Effector CD8-positive, alpha-beta T cell (primary cell): Measurements from ENCODE around the gene SLC35F3.
A peak's percentile ranks its signal among the peaks of the same experiment; 100 is the strongest.
"Not testable (repeated sequence)": the region's sequence is repeated elsewhere in the genome, so short reads cannot be mapped to it uniquely, and the experiment has no call there.

Experiments
- DNase-seq: peaks from one replicate; lab custom pipeline; 2025; lab: John Stamatoyannopoulos, UW

SLC35F3 gene

GRCh38 chr1:234292011-234292410 is 387.5 kb downstream of the SLC35F3 start:
- DNase-seq: no peak

- DNase-seq: no peak
Measured at GRCh38 chr1:234292548-234292947, 388.1 kb downstream of the SLC35F3 start.

GRCh38 chr1:234294109-234294817 is 389.8 kb downstream of the SLC35F3 start:
- no peak for DNase-seq

GRCh38 chr1:234295068-234295467 is 390.6 kb downstream of the SLC35F3 start:
- no peak for DNase-seq

- no peak for DNase-seq
Measured at GRCh38 chr1:234295626-234296025, 391.1 kb downstream of the SLC35F3 start.

GRCh38 chr1:234296496-234296895 is 392.0 kb downstream of the SLC35F3 start:
- DNase-seq: no peak

- DNase-seq: no peak
Measured at GRCh38 chr1:234297668-234298067, 393.2 kb downstream of the SLC35F3 start.

- DNase-seq: no peak
Measured at GRCh38 chr1:234300096-234300495, 395.6 kb downstream of the SLC35F3 start.

- DNase-seq: not testable (repeated sequence)
Measured at GRCh38 chr1:234301663-234302062, 397.2 kb downstream of the SLC35F3 start.

- DNase-seq: no peak
Measured at GRCh38 chr1:234302354-234302962, 398.0 kb downstream of the SLC35F3 start.

- no peak for DNase-seq
Measured at GRCh38 chr1:234303231-234303630, 398.8 kb downstream of the SLC35F3 start.

- no peak for DNase-seq
Measured at GRCh38 chr1:234307726-234308125, 403.2 kb downstream of the SLC35F3 start.

GRCh38 chr1:234309243-234309597 is 404.7 kb downstream of the SLC35F3 start:
- DNase-seq: no peak

GRCh38 chr1:234309598-234310459 is 405.4 kb downstream of the SLC35F3 start:
- peak; percentile 51 for DNase-seq

- no peak for DNase-seq
Measured at GRCh38 chr1:234310460-234310817, 406.0 kb downstream of the SLC35F3 start.

GRCh38 chr1:234311414-234311813 is 406.9 kb downstream of the SLC35F3 start:
- DNase-seq: no peak

GRCh38 chr1:234313171-234313570 is 408.7 kb downstream of the SLC35F3 start:
- no peak for DNase-seq

- DNase-seq: no peak
Measured at GRCh38 chr1:234315091-234315541, 410.6 kb downstream of the SLC35F3 start.

GRCh38 chr1:234315588-234315987 is 411.1 kb downstream of the SLC35F3 start:
- no peak for DNase-seq

- DNase-seq: no peak
Measured at GRCh38 chr1:234316486-234316885, 412.0 kb downstream of the SLC35F3 start.

- no peak for DNase-seq
Measured at GRCh38 chr1:234316937-234317336, 412.5 kb downstream of the SLC35F3 start.

- DNase-seq: no peak
Measured at GRCh38 chr1:234320069-234320468, 415.6 kb downstream of the SLC35F3 start.

- DNase-seq: no peak
Measured at GRCh38 chr1:234320549-234320948, 416.1 kb downstream of the SLC35F3 start.
